Neutrophil (primary cell): ENCODE data around the gene PUS10.

Source experiments
- H3K27ac ChIP-seq: fragments of 200-600 bp; sonication (generic); 2 replicates; pipeline ENCODE4 v1.5.1; 2016; ENCODE audit warnings: mild to moderate bottlenecking, moderate library complexity
- H3K27me3 ChIP-seq: fragments of 200-600 bp; sonication (generic); 2 replicates; pipeline ENCODE4 v1.6.0; 2016; ENCODE audit warnings: mild to moderate bottlenecking
- H3K36me3 ChIP-seq: fragments of 200-600 bp; sonication (generic); 2 replicates; pipeline ENCODE4 v1.5.1; 2017
- H3K4me1 ChIP-seq, 2 experiments: fragments of 200-600 bp in 1 of 2; sonication (generic) in 1 of 2; 1 replicate in 1 of 2; 2 replicates in 1 of 2; pipeline versions ENCODE4 v1.5.1 to v1.6.1; 2013 to 2016; ENCODE audit warnings: low read depth in 1 of 2, low read length in 1 of 2, mild to moderate bottlenecking in 1 of 2, moderate library complexity in 1 of 2; ENCODE audit not compliant: control insufficient read depth in 1 of 2, insufficient read depth in 1 of 2
- H3K4me3 ChIP-seq, 2 experiments: fragments of 200-600 bp in 1 of 2; sonication (generic) in 1 of 2; 1 replicate in 1 of 2; 2 replicates in 1 of 2; pipeline ENCODE4 v1.5.1; 2013 to 2016; ENCODE audit warnings: low read depth in 1 of 2, low read length in 1 of 2, mild to moderate bottlenecking in 1 of 2, moderate library complexity in 1 of 2
- H3K9me3 ChIP-seq: fragments of 200-600 bp; sonication (generic); 2 replicates; pipeline ENCODE4 v1.5.1; 2016
- TF ChIP-seq, protein P1 (sequence below): fragments of 200-600 bp; sonication (generic); IDR thresholded peaks from 2 replicates; pipeline ENCODE4 v1.5.1; 2016; ENCODE audit warnings: antibody characterized with exemption

PUS10 gene

DNA sequence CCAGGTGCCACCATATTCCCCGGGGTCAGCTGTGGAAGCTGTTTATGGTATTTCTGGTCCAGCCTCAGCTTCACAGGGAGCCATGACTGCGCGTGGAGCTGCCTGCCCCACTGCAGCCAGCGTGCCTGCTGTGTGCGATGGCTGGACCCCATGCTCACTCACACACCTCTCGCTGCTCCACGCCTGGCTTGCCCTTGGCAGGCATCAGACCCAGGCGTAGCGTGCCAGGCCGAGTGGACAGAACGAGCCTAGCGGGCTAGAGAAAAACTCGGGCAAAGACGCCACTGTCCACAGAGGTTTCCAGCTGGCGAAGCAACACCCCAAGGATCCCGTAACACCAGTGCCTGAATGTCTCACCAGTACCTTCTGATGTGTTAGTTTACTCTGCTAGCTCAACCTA lies 43.4 kb downstream of the PUS10 start:
- H3K4me3 ChIP-seq, result no peak overlapping the region
- TF ChIP-seq, protein P1, sequence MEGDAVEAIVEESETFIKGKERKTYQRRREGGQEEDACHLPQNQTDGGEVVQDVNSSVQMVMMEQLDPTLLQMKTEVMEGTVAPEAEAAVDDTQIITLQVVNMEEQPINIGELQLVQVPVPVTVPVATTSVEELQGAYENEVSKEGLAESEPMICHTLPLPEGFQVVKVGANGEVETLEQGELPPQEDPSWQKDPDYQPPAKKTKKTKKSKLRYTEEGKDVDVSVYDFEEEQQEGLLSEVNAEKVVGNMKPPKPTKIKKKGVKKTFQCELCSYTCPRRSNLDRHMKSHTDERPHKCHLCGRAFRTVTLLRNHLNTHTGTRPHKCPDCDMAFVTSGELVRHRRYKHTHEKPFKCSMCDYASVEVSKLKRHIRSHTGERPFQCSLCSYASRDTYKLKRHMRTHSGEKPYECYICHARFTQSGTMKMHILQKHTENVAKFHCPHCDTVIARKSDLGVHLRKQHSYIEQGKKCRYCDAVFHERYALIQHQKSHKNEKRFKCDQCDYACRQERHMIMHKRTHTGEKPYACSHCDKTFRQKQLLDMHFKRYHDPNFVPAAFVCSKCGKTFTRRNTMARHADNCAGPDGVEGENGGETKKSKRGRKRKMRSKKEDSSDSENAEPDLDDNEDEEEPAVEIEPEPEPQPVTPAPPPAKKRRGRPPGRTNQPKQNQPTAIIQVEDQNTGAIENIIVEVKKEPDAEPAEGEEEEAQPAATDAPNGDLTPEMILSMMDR, result no peak

DNA sequence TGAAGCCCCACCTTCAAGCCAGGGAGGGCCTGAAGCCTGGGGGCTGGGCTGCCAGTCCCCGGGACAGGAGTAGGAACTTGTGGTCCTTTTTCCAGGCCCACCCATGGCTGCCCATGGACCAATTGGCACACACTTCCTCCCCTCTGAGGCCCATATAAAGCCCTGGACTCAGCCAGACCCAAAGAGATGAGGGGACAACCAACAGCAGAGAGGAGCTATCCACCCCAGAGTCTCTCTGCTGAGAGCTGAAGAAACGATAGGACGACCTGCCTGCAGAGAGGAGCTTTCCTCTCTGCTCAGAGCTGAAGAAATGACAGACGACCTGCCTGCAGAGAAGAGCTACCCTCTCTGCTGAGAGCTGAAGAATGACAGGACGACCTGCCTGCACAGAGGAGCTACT lies 44.4 kb downstream of the PUS10 start:
- H3K9me3 ChIP-seq, result no peaks in the 10 kb centered on the region
- H3K36me3 ChIP-seq, result no peaks in the 10 kb centered on the region
- no peak overlapping the region for H3K27ac ChIP-seq
- TF ChIP-seq, protein P1, result no peak
- no peak overlapping the region for H3K4me3 ChIP-seq
- H3K4me1 ChIP-seq, result peaks cover 6% of the 10 kb centered on the region in 2 experiments
- no peaks in the 10 kb centered on the region for H3K27me3 ChIP-seq

More for the DNA sequence above, 43.4 kb downstream of the PUS10 start:
- no peaks in the 10 kb centered on the region for H3K27me3 ChIP-seq
- peaks cover 14 to 15% of the 10 kb centered on the region in 2 experiments for H3K4me1 ChIP-seq
- no peak overlapping the region for H3K27ac ChIP-seq
- no peaks in the 10 kb centered on the region for H3K36me3 ChIP-seq
- H3K9me3 ChIP-seq, result no peaks in the 10 kb centered on the region

DNA sequence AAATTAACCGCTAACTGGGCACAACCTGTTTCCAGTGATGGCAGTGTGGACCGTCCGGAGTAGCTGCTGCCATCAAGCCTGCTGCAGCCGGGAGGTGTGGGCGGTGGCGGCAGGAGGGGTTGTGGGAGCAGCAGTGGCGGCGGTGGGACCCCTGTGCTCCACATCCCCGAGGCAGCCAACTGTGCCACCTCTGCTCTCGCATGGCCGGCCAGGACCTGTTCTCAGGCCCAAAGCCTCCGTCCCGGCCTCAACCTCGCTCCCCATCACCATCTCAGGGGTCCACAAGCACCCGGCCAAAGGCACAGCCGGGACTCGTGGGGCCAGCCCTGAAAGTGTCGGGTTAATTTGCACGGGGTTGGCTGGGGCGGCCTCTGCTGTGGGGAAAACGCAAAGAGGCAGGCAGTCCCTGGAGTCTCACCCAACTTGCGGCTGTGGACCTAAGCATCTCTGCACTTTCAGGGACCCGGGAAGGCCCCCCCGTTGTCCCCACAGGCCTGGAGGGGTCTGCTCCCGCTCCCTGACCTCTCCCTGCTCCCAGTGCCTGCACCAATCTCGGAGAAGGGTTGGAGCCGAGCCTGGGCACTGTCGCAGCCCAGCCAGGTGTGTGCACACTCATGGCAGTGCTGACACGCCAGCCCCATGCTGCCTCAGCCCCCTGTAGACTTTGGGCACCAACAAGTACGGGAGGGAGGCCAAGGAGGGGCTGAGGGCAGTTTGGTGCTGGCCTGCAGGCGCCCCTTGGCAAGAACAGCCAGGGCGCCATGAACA lies 45.0 kb downstream of the PUS10 start:
- TF ChIP-seq, protein P1, result no peak
- no peaks in the 10 kb centered on the region for H3K9me3 ChIP-seq
- H3K4me1 ChIP-seq, result peaks cover 6% of the 10 kb centered on the region in 2 experiments
- no peak overlapping the region for H3K27ac ChIP-seq
- H3K4me3 ChIP-seq, result no peak overlapping the region
- no peaks in the 10 kb centered on the region for H3K27me3 ChIP-seq
- no peaks in the 10 kb centered on the region for H3K36me3 ChIP-seq

DNA sequence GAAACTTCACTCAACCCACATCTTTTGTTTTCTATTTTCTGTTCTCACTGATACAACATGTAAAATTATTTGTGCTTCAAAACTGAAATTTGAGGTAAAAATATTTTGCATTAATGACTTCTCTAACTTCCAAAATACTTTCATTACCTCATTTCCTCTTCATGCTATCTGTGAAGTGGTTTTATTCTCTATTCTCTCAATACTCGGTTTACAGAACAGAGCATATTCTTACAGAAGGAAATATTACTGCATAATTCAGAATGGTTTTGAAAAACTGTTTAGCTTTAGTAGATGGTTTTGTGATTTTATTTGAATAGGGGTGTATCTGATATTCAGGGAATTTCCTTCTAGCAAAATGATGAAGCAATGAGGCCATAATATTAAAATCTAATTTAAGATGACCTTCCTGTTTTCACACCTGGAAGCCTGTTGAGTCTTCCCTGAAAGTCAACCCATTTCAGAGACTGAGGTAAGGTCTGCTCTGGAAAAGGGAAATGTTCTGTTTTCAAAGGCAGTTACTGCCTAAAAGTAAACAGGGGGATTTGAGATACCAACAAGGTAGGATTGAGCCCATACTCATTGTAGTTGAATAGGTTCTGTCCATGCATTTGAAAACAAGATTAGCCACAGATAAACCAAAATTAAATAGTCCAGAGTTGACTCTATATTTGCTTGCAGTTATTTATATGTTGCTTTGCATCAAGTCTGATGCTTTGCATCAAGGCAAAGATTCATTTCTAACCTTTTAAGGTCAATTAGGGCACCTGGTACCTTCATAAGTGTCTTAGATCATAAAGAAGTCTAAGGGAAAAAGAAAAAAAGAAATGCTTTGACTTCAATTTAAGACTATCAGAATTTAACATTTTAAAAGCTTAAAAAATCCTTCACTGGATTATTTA lies 51.3 kb downstream of the PUS10 start:
- Histone ChIP-seq H3K36me3 (no peaks in the 10 kb centered on the region), H3K27ac (no peak overlapping the region)

DNA sequence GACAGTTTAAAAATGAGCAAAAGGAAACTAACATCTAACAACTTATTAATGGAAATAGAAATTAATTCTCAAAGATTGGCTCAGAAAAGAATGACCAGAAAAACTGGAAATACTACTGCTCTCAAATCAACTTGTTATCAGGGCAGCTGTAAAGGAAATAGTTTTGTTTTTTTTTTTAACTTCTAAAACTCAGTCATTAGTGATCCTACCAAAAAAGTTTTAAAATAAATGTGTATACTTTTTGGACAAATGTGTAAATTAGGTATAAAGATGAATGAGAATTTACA lies 52.6 kb downstream of the PUS10 start:
- H3K9me3 ChIP-seq, result no peaks in the 10 kb centered on the region
- no peak overlapping the region for H3K27ac ChIP-seq
- peaks cover 15 to 21% of the 10 kb centered on the region in 2 experiments for H3K4me1 ChIP-seq
- H3K4me3 ChIP-seq, result no peak overlapping the region
- no peaks in the 10 kb centered on the region for H3K27me3 ChIP-seq
- H3K36me3 ChIP-seq, result no peaks in the 10 kb centered on the region
- TF ChIP-seq, protein P1, result no peak

More for the DNA sequence above, 51.3 kb downstream of the PUS10 start:
- TF ChIP-seq, protein P1, result no peak
- Histone ChIP-seq H3K4me3 (no peak overlapping the region), H3K9me3 (no peaks in the 10 kb centered on the region), H3K27me3 (no peaks in the 10 kb centered on the region), H3K4me1 (peaks cover 10 to 17% of the 10 kb centered on the region in 2 experiments)
